ENCODE data around the gene HERPUD1. TPM values are rescaled to one million over a fixed set of nuclear protein-coding genes. Genes with fewer than 3 reads are reported as not detected.
A peak's percentile ranks its signal among the peaks of the same experiment; 100 is the strongest.

The HERPUD1 gene
- total RNA-seq, 1 experiment from 2014 or later = 28.9 TPM

GRCh38 chr16:56965149-56966092, 33.5 kb downstream of the HERPUD1 start:
- H3K27ac Mint-ChIP-seq = peak overlapping the region in 1 of 3 experiments; percentile 25; a peak in 1 of 7 replicates

More at GRCh38 chr16:56965149-56966092, 33.5 kb downstream of the HERPUD1 start:
- H2BK15ac ChIP-seq (ENCODE audit: low read depth, low read length) = no peak overlapping the region
- H2BK5ac ChIP-seq (ENCODE audit: insufficient read length, low read length) = no peak overlapping the region
- H3K4me1 ChIP-seq (ENCODE audit: insufficient read depth, low read length) = no peaks in the 10 kb centered on the region
- Mint-ChIP-seq H3K4me1 (peaks cover 2 to 3% of the 10 kb centered on the region in 2 experiments; a peak in 2 of 4 replicates), H3K4me3 (no peak overlapping the region), H3K27me3 (ENCODE audit: low read depth) (peaks cover 1% of the 10 kb centered on the region), H3K9me3 (no peaks in the 10 kb centered on the region), H3K36me3 (ENCODE audit: insufficient read depth in 1 of 3, low read depth in 3 of 3) (no peaks in the 10 kb centered on the region; a peak in 1 of 7 replicates)
- no peak overlapping the region for H3K27ac ChIP-seq (ENCODE audit: insufficient read length, low read depth, low read length)
- no peak overlapping the region for H2AFZ ChIP-seq (ENCODE audit: low read length)
- no peak overlapping the region for H3K9ac ChIP-seq (ENCODE audit: extremely low read depth, insufficient read length, low read length)
- no peak overlapping the region for H2BK12ac ChIP-seq (ENCODE audit: insufficient read length, low read depth, low read length)
- DNase-seq = no peak
- H2BK120ac ChIP-seq (ENCODE audit: low read depth, low read length, poor library complexity, severe bottlenecking) = no peak overlapping the region
- no peak overlapping the region for H3K23ac ChIP-seq (ENCODE audit: insufficient read length, low read depth, low read length)
- no peak overlapping the region for H2AK5ac ChIP-seq (ENCODE audit: insufficient read length, low read length)
- H4K20me1 ChIP-seq (ENCODE audit: control insufficient read depth, insufficient read depth, insufficient read length) = no peaks in the 10 kb centered on the region
- no peaks in the 10 kb centered on the region for H3K23me2 ChIP-seq (ENCODE audit: insufficient read length, low read depth, low read length, poor library complexity, severe bottlenecking)
- H3K27me3 ChIP-seq (ENCODE audit: insufficient read depth, low read length) = no peaks in the 10 kb centered on the region
- H2BK20ac ChIP-seq (ENCODE audit: low read depth, low read length, poor library complexity, severe bottlenecking) = no peak overlapping the region
- H4K91ac ChIP-seq (ENCODE audit: insufficient read length, low read depth, low read length) = no peak overlapping the region
- no peak overlapping the region for H3K4ac ChIP-seq (ENCODE audit: low read depth, low read length)
- no peak overlapping the region for H4K8ac ChIP-seq (replicated peaks; ENCODE audit: insufficient read length, low read depth, low read length)
- H3K14ac ChIP-seq (ENCODE audit: insufficient read depth, low read length) = no peak overlapping the region
- WGBS (ENCODE audit: extremely low coverage, insufficient read length, low lambda C conversion rate) = no CpG with 5 or more reads among the region's 12 CpGs
- no peaks in the 10 kb centered on the region for H3K9me3 ChIP-seq (ENCODE audit: control insufficient read depth, low read depth, low read length)
- no peak overlapping the region for H3K56ac ChIP-seq (ENCODE audit: insufficient read length, low read depth, low read length)
- TF ChIP-seq CTCF (conservative IDR thresholded peaks at IDR 0.05) = no peak
- H3K79me1 ChIP-seq (ENCODE audit: insufficient read depth, low read depth, low read length, poor library complexity, severe bottlenecking) = no peaks in the 10 kb centered on the region
- H4K5ac ChIP-seq (ENCODE audit: insufficient read length, low read depth, low read length) = no peak overlapping the region
- no peak overlapping the region for H3T11ph ChIP-seq (ENCODE audit: low read length)
- H3K79me2 ChIP-seq (ENCODE audit: insufficient read depth, low read length) = no peaks in the 10 kb centered on the region
- no peak overlapping the region for H3K4me2 ChIP-seq (ENCODE audit: insufficient read depth, insufficient read length, low read length)
- H3K18ac ChIP-seq (ENCODE audit: insufficient read length, low read depth, low read length) = no peak overlapping the region

Data from H9 (cell line).